SU-DHL-6 (cell line): ENCODE results near the gene PML.
"Not testable (repeated sequence)": the region's sequence is repeated elsewhere in the genome, so short reads cannot be mapped to it uniquely, and the experiment has no call there.

Experiments
- H2AFZ ChIP-seq: fragments of 200-600 bp; sonication (generic); 2 replicates; pipeline ENCODE4 v1.6.1; 2014; ENCODE audit warnings: low read depth, mild to moderate bottlenecking, moderate library complexity, mixed read lengths, antibody characterized with exemption, low read length; ENCODE audit not compliant: severe bottlenecking
- H3F3A ChIP-seq: fragments of 200-600 bp; shearing (Covaris generic); 2 replicates; pipeline ENCODE4 v1.6.0; 2016; ENCODE audit warnings: antibody characterized with exemption, mild to moderate bottlenecking; ENCODE audit not compliant: insufficient read depth
- H3K27ac ChIP-seq: fragments of 200-600 bp; sonication (generic); 2 replicates; pipeline ENCODE4 v1.5.1; 2016; ENCODE audit warnings: low read depth, mild to moderate bottlenecking, low read length, moderate library complexity, mixed read lengths
- H3K27me3 ChIP-seq: fragments of 200-600 bp; sonication (generic), shearing (Covaris generic); 2 replicates; pipeline ENCODE4 v1.6.0; 2014; ENCODE audit warnings: mild to moderate bottlenecking, low read length
- H3K36me3 ChIP-seq: fragments of 200-600 bp; sonication (generic); 2 replicates; pipeline ENCODE4 v1.6.1; 2014; ENCODE audit warnings: mild to moderate bottlenecking, low read length, mixed read lengths
- H3K4me2 ChIP-seq: fragments of 300-600, 200-600 bp; shearing (Covaris generic), sonication (generic); 2 replicates; pipeline ENCODE4 v1.6.0; 2014; ENCODE audit warnings: low read length, low read depth, mild to moderate bottlenecking; ENCODE audit not compliant: poor library complexity, severe bottlenecking
- H3K4me3 ChIP-seq: fragments of 200-600 bp; sonication (generic); 2 replicates; pipeline ENCODE4 v1.5.1; 2014; ENCODE audit warnings: antibody characterized with exemption, low read length, mild to moderate bottlenecking, mixed read lengths; ENCODE audit not compliant: insufficient read depth, poor library complexity, severe bottlenecking
- H3K79me2 ChIP-seq: fragments of 200-600 bp; sonication (generic); 2 replicates; pipeline ENCODE4 v1.6.1; 2014; ENCODE audit warnings: mild to moderate bottlenecking, low read length, moderate library complexity; ENCODE audit not compliant: insufficient read depth
- H3K9ac ChIP-seq: fragments of 200-600 bp; sonication (generic); 2 replicates; pipeline ENCODE4 v1.7.0; 2014; ENCODE audit warnings: mild to moderate bottlenecking, low read length
- H3K9me2 ChIP-seq: fragments of 200-600 bp; sonication (generic); replicated peaks from 2 replicates; pipeline ENCODE4 v1.6.1; 2014; ENCODE audit warnings: low read length; ENCODE audit not compliant: insufficient read depth
- H3K9me3 ChIP-seq: fragments of 200-600 bp; sonication (generic); 2 replicates; pipeline ENCODE4 v1.6.1; 2014; ENCODE audit warnings: low read length, mixed read lengths; ENCODE audit not compliant: insufficient read depth
- H4K20me1 ChIP-seq: fragments of 200-600 bp; sonication (generic); 2 replicates; pipeline ENCODE4 v1.6.1; 2014; ENCODE audit warnings: low read depth, mild to moderate bottlenecking, antibody characterized with exemption, low read length, moderate library complexity, mixed read lengths
- CTCF ChIP-seq: fragments of 200-600 bp; sonication (generic); IDR thresholded peaks from one replicate; pipeline ENCODE4 v1.5.1; 2017; ENCODE audit warnings: antibody characterized with exemption, mild to moderate bottlenecking, low read length, moderate library complexity; ENCODE audit not compliant: insufficient read depth, poor library complexity, severe bottlenecking
- EZH2phosphoT487 ChIP-seq: fragments of 200-600 bp; sonication (generic), shearing (Covaris generic); conservative IDR thresholded peaks from 2 replicates; pipeline ENCODE4 v1.6.1; 2018; ENCODE audit warnings: mild to moderate bottlenecking, antibody characterized with exemption, low read length, moderate library complexity, mixed read lengths

PML gene

GRCh38 chr15:74060251-74060650 lies 65.7 kb downstream of the PML start:
- Histone ChIP-seq H3K36me3 (no peaks in the 10 kb centered on the region), H3K4me2 (no peak overlapping the region), H3K9me2 (no peaks in the 10 kb centered on the region), H2AFZ (no peak overlapping the region), H3F3A (no peaks in the 10 kb centered on the region), H3K79me2 (no peaks in the 10 kb centered on the region), H3K4me3 (no peak overlapping the region), H3K27me3 (no peaks in the 10 kb centered on the region), H3K27ac (no peak overlapping the region), H4K20me1 (no peaks in the 10 kb centered on the region), H3K9me3 (no peaks in the 10 kb centered on the region), H3K9ac (no peak overlapping the region)
- TF ChIP-seq EZH2phosphoT487 (no peak), CTCF (no peak)

- Histone ChIP-seq H3K4me3 (no peak overlapping the region), H3K9me3 (no peaks in the 10 kb centered on the region), H3K79me2 (no peaks in the 10 kb centered on the region), H3K36me3 (no peaks in the 10 kb centered on the region), H3K27me3 (no peaks in the 10 kb centered on the region), H4K20me1 (no peaks in the 10 kb centered on the region), H3F3A (no peaks in the 10 kb centered on the region), H2AFZ (no peak overlapping the region), H3K4me2 (no peak overlapping the region), H3K9me2 (no peaks in the 10 kb centered on the region), H3K27ac (no peak overlapping the region), H3K9ac (no peak overlapping the region)
- TF ChIP-seq CTCF (no peak), EZH2phosphoT487 (no peak)
These were observed 67.7 kb downstream of the PML start for GRCh38 chr15:74062236-74062635.

- TF ChIP-seq CTCF: no peak
- no peak for TF ChIP-seq EZH2phosphoT487
- Histone ChIP-seq H3K9me3 (no peaks in the 10 kb centered on the region), H3K79me2 (no peaks in the 10 kb centered on the region), H2AFZ (no peak overlapping the region), H3F3A (no peaks in the 10 kb centered on the region), H4K20me1 (no peaks in the 10 kb centered on the region), H3K36me3 (no peaks in the 10 kb centered on the region), H3K4me2 (no peak overlapping the region), H3K9ac (no peak overlapping the region), H3K4me3 (no peak overlapping the region), H3K9me2 (no peaks in the 10 kb centered on the region), H3K27ac (no peak overlapping the region), H3K27me3 (no peaks in the 10 kb centered on the region)
These were observed 68.2 kb downstream of the PML start for GRCh38 chr15:74062671-74063070.

GRCh38 chr15:74063425-74064146 lies 69.1 kb downstream of the PML start:
- H3K79me2 ChIP-seq, H3K9me2 ChIP-seq, H3K4me2 ChIP-seq, H2AFZ ChIP-seq, H3K27ac ChIP-seq, H3K9ac ChIP-seq, H4K20me1 ChIP-seq, H3K27me3 ChIP-seq, H3K36me3 ChIP-seq, H3K4me3 ChIP-seq, H3F3A ChIP-seq, H3K9me3 ChIP-seq: not testable (repeated sequence)

GRCh38 chr15:74064183-74064582 lies 69.7 kb downstream of the PML start:
- not testable (repeated sequence) for H4K20me1 ChIP-seq, H3F3A ChIP-seq, H3K79me2 ChIP-seq, H3K9me2 ChIP-seq, H3K36me3 ChIP-seq, H3K9ac ChIP-seq, H3K4me3 ChIP-seq, H3K9me3 ChIP-seq, H2AFZ ChIP-seq, H3K27me3 ChIP-seq, H3K27ac ChIP-seq, H3K4me2 ChIP-seq

GRCh38 chr15:74064822-74065221 lies 70.3 kb downstream of the PML start:
- not testable (repeated sequence) for H3K9me3 ChIP-seq, H3K9ac ChIP-seq, H3F3A ChIP-seq, H2AFZ ChIP-seq, H3K36me3 ChIP-seq, H3K27ac ChIP-seq, H3K4me3 ChIP-seq, H4K20me1 ChIP-seq, H3K27me3 ChIP-seq, H3K79me2 ChIP-seq, H3K4me2 ChIP-seq, H3K9me2 ChIP-seq
